GM11168 (cell line): ENCODE data around the gene ZNF784.

Experiments used
- in situ Hi-C: fragments of 300-500 bp; cut with MboI; formaldehyde crosslinking; loops from one replicate; pipeline ENCODE4 v1.12.0; 2022; ENCODE audit warnings: low sequenced_read_pairs; ENCODE audit not compliant: unreplicated experiment

ZNF784 gene

GRCh38 chr19:55656988-55657747, 32.8 kb upstream of the ZNF784 start:
- in situ Hi-C loops = no loop called here

GRCh38 chr19:55656552-55656951, 32.2 kb upstream of the ZNF784 start:
- in situ Hi-C loops = no loop called here

GRCh38 chr19:55655648-55656040, 31.3 kb upstream of the ZNF784 start:
- in situ Hi-C loops = no loop called here

GRCh38 chr19:55654868-55655647, 30.7 kb upstream of the ZNF784 start, which contains the start of gene U2AF2:
TSS of gene U2AF2 (plus strand) at chr19:55655035. CDS start at chr19:55655105, 70 bp downstream.
- in situ Hi-C loops = no loop called here

GRCh38 chr19:55654323-55654867, 30.0 kb upstream of the ZNF784 start:
- in situ Hi-C loops = no loop called here

- in situ Hi-C loops = no loop called here
Observed at GRCh38 chr19:55653651-55654322, 29.4 kb upstream of the ZNF784 start.

- in situ Hi-C loops = no loop called here
Observed at GRCh38 chr19:55652311-55653128, 28.2 kb upstream of the ZNF784 start.

GRCh38 chr19:55651236-55651635, 26.9 kb upstream of the ZNF784 start:
- in situ Hi-C loops = no loop called here

- in situ Hi-C loops = no loop called here
Observed at GRCh38 chr19:55650602-55651230, 26.4 kb upstream of the ZNF784 start.

- in situ Hi-C loops = no loop called here
Observed at GRCh38 chr19:55650126-55650557, 25.8 kb upstream of the ZNF784 start.

- in situ Hi-C loops = no loop called here
Observed at GRCh38 chr19:55649268-55650125, 25.1 kb upstream of the ZNF784 start.

- in situ Hi-C loops = no loop called here
Observed at GRCh38 chr19:55648585-55649267, 24.4 kb upstream of the ZNF784 start.

- in situ Hi-C loops = no loop called here
Observed at GRCh38 chr19:55647732-55648584, 23.6 kb upstream of the ZNF784 start, which contains the start of gene CCDC106. TSS of gene CCDC106 (plus strand) at chr19:55648212. CDS start at chr19:55649047, 835 bp downstream.

- in situ Hi-C loops = no loop called here
Observed at GRCh38 chr19:55646889-55647731, 22.7 kb upstream of the ZNF784 start.

GRCh38 chr19:55645512-55645881, 21.1 kb upstream of the ZNF784 start:
- in situ Hi-C loops = no loop called here
